LHCN-M2 (cell line): Measurements from ENCODE around the gene YLPM1. TPM values are rescaled to one million over a fixed set of nuclear protein-coding genes. Genes with fewer than 3 reads are reported as not detected.
"Not testable (repeated sequence)": the region's sequence is repeated elsewhere in the genome, so short reads cannot be mapped to it uniquely, and the experiment has no call there.

Experiments
- DNase-seq: peaks from one replicate; pipeline ENCODE4 v3.0.0-alpha.2; 2012; ENCODE audit warnings: low read depth
- polyA plus RNA-seq: library from polyadenylated mRNA; unstranded; fragments of >200 nt; gene quantifications from one replicate; pipeline ENCODE4 v1.2.1, GENCODE V29; 2012; ENCODE audit warnings: missing spikeins
- total RNA-seq: library from RNA; depleted of rRNA; stranded (reverse); fragments of >200 nt; gene quantifications from 2 replicates; pipeline ENCODE4 v1.2.3, GENCODE V29; 2014; rRNA removed

The YLPM1 gene, protein sequence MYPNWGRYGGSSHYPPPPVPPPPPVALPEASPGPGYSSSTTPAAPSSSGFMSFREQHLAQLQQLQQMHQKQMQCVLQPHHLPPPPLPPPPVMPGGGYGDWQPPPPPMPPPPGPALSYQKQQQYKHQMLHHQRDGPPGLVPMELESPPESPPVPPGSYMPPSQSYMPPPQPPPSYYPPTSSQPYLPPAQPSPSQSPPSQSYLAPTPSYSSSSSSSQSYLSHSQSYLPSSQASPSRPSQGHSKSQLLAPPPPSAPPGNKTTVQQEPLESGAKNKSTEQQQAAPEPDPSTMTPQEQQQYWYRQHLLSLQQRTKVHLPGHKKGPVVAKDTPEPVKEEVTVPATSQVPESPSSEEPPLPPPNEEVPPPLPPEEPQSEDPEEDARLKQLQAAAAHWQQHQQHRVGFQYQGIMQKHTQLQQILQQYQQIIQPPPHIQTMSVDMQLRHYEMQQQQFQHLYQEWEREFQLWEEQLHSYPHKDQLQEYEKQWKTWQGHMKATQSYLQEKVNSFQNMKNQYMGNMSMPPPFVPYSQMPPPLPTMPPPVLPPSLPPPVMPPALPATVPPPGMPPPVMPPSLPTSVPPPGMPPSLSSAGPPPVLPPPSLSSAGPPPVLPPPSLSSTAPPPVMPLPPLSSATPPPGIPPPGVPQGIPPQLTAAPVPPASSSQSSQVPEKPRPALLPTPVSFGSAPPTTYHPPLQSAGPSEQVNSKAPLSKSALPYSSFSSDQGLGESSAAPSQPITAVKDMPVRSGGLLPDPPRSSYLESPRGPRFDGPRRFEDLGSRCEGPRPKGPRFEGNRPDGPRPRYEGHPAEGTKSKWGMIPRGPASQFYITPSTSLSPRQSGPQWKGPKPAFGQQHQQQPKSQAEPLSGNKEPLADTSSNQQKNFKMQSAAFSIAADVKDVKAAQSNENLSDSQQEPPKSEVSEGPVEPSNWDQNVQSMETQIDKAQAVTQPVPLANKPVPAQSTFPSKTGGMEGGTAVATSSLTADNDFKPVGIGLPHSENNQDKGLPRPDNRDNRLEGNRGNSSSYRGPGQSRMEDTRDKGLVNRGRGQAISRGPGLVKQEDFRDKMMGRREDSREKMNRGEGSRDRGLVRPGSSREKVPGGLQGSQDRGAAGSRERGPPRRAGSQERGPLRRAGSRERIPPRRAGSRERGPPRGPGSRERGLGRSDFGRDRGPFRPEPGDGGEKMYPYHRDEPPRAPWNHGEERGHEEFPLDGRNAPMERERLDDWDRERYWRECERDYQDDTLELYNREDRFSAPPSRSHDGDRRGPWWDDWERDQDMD (N-terminal part only)
- total RNA-seq, result 26.8 and 29.1 TPM in 2 replicates
- polyA plus RNA-seq, result 24.3 TPM

DNA sequence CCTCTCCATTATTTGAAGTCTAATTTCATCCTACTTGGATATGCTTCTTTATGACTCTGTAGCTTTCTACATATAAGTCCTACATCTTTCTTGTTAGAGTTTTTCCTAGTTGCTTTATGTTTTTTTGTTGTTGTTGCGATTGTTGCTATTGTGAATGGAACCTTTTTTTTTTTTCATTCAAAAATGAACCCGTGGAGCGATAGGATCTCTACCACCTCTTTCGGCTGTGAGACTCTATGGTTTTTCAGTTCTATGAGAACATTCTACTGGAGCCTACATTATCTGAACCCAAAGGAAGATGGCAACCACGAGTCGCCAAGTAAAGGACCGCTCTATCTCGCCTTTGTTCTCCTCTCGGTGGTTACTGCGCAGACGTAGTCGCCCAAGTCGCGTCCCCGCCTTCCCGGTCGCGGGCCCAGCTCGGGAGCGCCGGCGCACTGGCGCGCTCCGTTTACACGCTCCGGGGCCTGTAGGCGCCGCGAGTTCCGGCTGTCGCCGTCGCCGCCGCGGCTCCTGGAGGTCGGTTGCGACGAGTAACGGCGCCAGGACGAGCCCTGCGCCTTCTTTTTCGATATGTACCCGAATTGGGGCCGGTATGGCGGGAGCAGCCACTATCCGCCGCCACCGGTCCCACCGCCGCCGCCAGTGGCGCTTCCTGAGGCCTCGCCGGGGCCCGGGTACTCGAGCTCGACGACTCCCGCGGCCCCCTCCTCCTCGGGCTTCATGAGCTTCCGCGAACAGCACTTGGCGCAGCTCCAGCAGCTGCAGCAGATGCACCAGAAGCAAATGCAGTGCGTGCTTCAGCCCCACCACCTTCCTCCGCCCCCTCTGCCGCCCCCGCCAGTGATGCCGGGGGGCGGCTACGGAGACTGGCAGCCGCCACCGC is at the start of gene YLPM1:
YLPM1 (plus strand) TSS at position 400 of the 886 bp plus-strand sequence; CDS start at position 574, 174 bp downstream.
- DNase-seq, result peak; percentile 98

DNA sequence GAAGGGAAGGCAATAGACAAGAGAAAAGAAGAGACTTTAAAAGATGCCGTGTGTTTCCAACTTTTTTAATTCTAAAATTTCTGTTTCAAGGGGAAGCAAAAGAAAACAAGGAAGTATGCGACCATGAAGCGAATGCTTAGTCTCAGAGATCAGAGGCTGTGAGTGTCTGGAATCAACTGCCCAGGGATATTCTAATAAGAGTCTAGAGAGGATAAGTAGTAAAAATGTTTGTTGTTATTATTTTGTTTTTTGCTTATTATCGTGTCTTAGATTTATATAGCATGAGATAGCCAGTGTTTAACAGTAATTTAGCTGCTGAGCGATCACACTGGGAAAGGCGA is 49.8 kb upstream of the YLPM1 start:
- no peak for DNase-seq

DNA sequence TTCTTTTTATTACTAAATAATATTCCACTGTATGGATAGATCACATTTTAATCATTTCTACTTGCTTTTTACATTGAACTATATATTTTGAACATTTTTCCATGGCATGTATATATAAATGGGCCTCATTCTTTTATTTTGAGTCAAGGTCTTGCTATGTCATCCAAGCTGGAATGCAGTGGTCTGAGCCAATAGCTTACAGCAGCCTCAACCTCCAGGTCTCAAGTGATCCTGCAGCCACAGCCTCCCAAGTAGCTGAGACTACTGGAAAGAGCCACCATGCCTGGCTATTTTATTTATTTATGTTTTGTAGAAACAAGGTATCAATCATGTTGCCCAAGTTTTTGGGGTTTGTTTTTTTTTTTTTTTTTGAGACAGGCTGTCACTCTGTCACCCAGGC is 42.6 kb upstream of the YLPM1 start:
- DNase-seq, result no peak

DNA sequence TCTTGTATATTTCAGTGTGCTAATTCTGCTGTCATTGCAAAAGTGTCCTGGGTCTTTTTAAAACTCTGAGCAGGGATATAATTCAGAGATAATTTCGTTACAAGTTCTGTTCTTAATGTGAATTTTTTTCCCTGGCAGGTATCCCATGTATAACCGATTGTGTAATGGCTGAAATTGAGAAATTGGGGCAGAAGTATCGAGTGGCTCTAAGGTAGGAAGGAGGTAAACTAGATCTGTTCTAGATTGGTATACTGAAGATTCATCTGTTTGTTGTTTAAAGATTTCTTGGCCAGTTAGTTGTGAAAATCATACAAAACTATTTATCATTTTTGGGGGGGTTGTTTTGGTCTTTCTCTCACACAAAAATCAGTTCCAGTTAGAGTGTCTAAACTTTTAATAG is 40.0 kb upstream of the YLPM1 start:
- no peak for DNase-seq

DNA sequence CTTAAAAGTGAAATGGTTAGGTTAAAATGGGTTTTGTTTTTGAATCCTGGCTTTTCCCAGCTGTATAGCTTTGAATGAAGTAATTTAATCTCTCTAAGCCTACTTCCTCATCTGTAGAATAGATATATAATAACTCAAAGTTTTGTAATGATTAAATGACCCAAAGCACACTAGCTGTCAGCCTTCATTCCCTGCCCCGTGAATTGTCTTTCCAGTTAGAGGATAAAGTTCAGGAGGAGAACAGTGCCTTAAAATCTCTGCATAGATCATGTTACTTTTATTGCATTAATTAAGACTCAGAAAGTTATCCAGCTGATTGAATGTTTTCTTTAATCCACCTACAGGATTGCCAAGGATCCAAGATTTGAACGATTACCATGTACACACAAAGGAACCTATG is 30.7 kb upstream of the YLPM1 start:
- DNase-seq, result no peak

DNA sequence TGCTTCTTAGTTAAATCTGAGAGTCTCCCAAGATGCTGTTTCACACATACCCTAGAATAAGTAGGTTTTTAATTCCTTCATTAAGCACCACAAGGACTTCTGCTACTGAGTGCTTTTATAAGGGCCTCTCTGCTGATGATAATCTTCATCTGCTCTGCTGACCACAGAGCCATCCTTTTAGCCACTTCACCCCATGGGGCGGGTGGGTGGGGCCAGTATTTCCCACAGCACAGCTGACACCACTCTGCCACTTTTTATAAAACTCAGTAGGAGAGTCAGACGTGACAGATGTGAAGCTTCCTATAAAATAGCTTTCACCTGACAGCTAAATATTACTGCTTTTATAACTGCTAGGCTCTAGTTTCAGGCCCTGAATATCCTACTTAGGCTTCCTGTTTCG is 29.9 kb upstream of the YLPM1 start:
- peak; percentile 46 for DNase-seq

DNA sequence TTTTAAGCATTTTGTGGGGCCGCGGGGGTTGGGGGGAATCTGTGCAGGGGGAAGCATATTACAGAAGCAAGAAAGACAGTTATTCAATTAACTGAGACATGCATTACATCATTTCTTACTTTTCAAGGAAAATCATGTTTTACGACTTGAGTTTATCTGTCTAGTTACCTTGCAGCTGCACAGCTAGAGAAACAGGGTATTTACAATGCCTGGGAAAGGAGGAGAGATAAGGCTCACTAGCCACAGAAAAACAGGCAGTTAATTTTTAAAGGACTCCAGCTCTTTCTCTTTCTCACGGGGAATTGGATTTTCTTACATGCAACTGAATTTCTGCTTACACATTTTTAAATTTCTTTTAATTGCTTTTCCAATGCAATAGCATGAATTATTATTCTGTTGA is 28.0 kb upstream of the YLPM1 start:
- no peak for DNase-seq

DNA sequence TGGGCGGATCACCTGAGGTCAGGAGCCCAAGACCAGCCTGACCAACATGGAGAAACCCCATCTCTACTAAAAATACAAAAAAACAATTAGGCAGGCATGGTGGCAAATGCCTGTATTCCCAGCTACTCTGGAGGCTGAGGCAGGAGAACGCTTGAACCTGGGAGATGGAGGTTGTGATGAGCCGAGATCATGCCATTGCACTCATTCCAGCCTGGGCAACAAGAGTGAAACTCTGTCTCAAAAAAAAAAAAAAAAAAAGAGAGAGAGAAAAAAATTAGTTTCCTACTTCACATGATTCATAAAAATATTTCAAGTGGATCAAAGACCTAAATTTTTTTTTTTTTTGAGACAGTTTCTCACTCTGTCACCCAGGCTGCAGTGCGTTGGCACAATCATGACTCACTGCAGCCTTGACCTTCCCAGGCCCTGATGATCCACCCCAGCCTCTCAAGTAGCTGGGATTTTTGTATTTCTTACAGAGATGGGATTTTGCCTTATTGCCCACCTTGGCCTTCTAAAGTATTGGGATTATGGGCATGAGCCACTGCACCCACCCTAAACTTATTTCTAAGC is 25.3 kb upstream of the YLPM1 start:
- DNase-seq, result peak; percentile 83

DNA sequence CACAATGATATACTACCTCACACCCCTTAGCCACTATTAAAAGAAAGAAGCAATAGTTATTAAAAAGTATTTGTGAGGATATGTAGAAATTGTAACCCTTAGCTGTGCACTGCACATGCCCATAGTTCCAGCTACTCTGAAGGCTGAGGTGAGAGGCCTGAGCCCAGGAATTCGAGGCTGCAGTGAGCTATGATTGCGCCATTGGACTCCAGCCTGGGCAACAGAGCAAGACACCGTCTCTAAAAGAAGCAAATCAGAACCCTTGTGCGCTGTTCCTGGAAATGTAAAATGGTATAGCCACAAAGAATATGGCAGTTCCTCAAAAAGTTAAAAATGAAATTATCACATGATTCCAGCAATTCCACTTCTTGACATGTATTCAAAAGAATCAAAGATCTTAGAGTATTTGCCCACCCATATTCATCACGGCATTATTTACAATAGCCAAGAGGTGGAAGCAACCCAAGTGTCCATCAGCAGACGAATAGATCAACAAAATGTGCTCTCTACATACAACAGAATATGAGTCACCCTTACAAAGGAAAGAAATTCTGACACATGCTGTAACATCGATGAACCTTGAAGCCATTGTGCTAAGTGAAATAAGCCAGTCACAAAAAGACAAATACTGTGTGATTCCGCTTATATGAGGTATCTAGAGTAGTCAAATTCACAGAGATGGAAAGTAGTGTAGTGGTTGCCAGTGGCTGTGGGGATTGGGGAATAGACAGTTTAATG is 23.7 kb upstream of the YLPM1 start:
- DNase-seq, result no peak

DNA sequence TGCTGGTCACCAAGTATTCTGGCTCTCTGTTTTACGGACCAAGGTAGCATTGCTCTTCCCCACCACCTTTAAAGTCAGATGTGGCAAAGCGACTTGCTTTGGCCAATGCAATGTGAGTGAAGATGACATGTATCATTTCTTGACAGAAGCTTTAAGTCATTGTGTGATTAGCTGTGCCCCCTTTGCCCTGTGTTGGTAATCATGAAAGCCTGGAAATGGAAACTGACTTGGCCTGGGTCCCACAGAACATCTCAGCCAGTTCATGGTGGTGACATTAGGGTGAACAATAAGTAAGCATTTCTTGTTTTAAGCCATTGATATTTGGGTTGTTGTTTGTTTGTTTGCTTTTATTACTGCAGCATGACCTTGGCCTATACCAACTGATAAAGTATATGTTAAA is 15.9 kb upstream of the YLPM1 start:
- DNase-seq, result no peak

DNA sequence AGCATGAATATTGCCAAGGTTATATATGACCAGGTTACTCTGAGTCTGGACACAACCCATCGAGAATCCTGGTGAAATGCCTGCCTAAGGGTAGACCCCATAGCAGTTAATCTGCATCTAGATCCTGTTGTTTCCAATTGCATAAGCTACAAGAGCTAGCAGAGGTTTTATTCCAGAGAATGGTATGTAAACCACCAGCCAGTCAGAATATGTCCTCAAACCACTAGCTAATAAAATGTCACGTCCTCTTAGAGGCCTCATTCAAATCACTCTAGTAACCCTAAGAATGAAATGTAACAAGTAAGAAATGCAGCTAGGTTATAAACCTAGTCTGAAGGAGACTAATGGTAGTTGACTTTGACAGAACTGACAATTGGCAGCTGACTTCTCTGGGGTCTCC is 9.0 kb upstream of the YLPM1 start:
- no peak for DNase-seq

DNA sequence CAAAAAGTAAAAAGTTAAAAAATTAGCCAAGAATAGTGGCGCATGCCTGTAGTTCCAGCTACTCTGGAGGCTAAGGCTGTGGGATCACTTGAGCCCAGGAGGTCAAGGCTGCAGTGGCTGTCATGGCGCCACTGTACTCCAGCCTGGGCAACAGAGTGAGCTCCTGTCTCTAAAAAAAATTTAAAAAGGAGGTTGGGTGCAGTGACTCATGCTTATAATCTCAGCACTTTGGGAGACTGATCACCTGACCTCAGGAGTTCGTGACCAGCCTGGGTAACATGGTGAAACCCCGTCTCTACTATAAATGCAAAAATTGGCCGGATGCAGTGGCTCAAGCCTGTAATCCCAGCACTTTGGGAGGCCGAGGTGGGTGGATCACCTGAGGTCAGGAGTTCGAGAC is 8.2 kb upstream of the YLPM1 start:
- no peak for DNase-seq

DNA sequence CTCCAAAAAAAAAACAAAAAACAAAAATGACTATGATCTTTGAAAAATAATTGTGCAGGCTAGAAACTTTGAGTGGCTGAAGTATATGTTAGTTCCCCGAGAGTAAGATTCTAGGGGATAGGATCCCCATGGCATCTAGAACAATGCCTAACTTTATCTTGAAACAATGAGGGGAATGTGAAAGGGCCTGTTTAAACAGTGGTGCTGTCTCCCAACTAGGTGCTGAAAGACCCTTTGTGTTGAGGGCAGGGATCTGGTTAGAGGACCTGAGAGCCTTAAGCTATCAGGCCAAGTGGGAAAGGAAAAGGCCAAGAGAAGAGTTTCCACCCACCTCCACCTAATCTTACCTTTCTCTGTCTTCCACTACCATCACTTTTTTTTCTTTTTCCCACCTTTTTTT is 6.8 kb upstream of the YLPM1 start:
- DNase-seq, result no peak

DNA sequence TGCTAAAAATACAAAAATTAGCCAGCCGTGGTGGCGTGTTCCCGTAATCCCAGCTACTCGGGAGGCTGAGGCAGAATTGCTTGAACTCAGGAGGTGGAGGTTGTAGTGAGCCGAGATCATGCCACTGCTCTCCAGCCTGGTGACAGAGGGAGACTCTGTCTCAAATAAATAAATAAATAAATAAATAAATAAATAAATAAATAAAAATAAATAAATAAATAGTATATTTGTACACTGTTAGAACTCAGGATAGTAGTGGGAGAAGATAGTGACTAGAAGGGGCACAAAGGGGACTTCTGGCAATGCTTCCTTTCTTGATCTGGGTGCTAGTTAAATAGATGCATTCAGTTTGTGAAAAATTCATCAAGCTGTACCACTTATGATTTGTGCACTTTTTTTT is 4.6 kb upstream of the YLPM1 start:
- not testable (repeated sequence) for DNase-seq

DNA sequence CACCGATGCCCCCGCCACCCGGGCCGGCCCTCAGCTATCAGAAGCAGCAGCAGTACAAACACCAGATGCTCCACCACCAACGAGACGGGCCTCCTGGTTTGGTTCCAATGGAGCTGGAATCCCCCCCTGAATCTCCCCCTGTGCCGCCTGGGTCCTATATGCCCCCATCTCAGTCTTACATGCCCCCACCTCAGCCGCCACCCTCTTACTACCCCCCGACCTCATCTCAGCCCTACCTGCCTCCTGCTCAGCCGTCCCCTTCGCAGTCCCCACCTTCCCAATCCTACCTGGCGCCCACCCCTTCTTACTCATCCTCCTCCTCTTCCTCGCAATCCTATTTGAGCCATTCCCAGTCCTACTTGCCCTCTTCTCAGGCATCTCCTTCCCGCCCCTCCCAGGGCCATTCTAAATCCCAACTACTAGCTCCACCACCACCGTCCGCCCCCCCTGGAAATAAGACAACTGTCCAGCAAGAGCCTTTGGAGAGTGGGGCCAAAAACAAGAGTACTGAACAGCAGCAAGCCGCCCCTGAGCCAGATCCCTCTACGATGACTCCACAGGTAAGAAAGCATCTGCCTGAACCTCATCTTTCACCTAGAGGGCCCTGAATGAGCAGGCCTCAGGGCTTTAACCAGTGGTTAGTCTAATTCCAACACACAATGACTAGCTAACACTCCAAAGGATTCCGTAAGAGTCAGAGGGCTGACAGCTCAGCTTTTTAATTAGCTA is 851 bp downstream of the YLPM1 start:
- peak; percentile 10 for DNase-seq

DNA sequence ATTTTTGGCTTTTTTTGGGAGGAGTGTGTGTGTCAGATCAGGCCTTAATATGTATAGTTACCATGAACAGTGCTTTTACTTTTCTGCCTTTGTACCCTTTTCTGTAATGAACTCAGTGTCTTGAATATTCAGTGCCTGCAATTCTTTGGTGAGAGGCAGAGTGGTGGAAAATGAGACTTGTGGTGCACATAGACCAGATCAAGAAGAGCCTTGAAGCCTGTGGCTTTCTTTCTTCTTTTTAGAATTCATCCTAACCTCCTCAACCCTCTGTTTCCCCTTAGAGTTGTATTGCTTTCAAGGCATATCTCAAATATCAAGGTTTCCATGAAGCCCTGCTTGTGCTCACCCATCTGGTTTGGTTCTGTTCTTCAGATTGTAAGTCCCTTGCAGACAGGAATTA is 2.6 kb downstream of the YLPM1 start:
- no peak for DNase-seq

DNA sequence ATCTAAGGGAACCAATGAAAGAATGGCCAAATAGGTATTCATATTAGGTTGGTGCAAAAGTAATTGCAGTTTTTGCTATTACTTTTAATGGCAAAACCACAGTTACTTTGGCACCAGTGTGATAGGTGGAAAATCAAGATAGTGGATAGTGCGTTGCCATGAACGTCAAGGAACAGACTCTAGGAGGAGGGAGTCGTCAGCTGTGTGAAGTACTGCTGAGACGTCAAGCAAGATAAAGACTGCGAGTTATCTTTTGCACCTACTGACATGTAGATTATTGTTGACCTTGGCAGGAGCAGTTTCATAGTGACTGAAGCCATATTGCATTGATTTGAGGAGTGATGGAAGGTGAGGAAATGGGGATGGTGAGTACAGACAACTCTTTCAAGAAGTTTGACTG is 8.3 kb downstream of the YLPM1 start:
- DNase-seq, result no peak

DNA sequence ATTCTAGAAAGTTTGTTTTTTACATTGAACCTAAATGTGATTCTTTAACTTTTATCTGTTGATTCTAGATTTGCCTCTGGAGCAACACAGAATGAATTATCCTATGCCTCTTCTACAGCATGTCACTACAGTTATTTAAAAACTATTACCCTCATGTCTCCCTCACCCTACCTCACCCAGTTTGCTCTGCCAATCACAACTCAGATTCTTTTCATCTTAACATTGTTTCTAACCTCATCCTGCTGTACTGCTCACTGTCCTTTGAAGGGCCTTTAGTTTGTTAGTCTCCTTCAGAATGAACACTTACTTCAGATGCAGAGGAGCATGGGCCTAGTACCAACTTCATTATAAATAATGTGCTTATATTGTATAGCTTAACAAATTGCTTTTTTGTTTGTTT is 21.5 kb downstream of the YLPM1 start:
- DNase-seq, result no peak

DNA sequence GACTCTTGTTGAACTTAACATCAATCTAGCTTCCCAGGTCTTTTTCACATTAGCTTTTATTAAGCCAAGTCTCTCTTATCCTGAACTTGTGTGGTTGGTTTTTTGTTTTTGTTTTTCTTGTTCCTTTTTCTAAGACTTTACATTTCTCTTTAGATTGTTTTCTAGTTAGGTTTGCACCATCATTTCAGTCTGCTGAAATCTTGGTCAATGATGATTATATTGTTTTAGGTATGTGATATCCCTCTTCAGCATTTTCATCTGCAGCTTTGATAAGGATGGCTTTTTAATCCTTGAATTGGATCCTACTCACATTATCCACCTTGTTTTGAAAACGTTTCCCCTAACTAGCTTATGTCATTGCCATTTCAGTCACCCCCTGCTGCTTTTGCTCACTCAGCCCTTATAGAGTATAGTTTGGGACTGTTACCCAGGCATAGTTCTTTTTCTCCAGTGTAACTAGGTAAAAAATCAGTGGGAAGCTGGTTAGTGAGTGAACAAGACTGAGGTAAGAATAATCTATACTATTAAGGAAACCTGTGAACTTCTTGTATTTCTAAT is 22.0 kb downstream of the YLPM1 start:
- no peak for DNase-seq
